Embryonic facial prominence (tissue), 1 donor: ENCODE results near the gene CITED4.
A peak's percentile ranks its signal among the peaks of the same experiment; 100 is the strongest.

Experiments used
- DNase-seq: peaks from one replicate; pipeline ENCODE4 v3.0.0-alpha.2; 2016; ENCODE audit errors: extremely low spot score

The CITED4 gene

DNA sequence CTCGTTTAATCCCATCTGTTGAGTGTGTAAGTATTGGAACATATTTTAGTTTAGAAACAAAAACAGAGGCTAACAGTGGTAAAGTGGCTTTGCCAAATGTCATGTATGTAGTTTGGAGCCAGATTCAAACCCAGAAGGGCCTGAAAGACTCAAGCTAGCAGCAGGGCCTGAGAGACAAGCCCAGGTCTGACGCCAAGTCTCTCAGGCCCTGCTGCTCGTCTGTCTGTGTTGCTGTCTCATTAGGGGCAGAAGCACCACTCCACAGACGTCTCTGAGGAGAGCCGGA lies 8.3 kb downstream of the CITED4 start:
- no peak for DNase-seq

- no peak for DNase-seq
These were observed 8.9 kb downstream of the CITED4 start for GRCh38 chr1:40853113-40853884.

- DNase-seq, result no peak
These were observed 10.5 kb downstream of the CITED4 start for GRCh38 chr1:40851643-40852042.

GRCh38 chr1:40849801-40850592 lies 12.2 kb downstream of the CITED4 start:
- DNase-seq, result peak; percentile 45

GRCh38 chr1:40848530-40849189 lies 13.5 kb downstream of the CITED4 start:
- DNase-seq, result no peak

DNA sequence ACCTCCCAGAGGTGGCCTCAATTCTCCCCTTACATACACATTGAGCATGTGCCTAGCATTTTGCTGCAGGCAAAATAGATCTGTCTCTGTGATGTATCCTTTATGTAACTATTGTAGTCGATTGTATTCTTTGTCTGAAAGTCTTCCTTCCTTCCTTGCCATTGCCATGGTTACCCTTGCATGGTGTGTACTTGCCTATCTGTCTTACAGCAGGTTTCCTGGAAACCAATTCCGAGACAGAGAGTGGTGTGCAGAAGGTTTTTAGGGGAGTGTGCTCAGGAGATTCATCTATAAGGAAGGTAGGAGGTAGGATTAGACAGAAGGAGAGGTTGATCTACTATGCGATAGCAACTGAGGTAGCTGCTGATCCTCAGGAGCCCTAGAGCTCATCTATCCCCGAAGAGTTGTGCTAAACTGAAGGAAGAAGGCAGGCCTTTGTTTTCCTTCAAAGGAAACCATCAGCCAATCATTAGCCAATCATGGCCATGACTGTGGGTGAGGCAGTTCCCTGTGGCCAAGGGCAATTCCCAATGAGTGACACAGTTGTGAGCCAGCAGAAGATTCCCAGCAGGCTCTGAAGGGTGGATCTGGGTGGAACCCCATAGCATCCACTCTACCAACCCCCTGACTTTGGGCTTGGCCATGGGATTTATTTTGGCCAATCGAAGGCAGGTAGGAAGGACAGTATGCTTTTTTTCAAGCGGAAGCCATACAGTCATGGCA lies 15.0 kb downstream of the CITED4 start:
- no peak for DNase-seq

DNA sequence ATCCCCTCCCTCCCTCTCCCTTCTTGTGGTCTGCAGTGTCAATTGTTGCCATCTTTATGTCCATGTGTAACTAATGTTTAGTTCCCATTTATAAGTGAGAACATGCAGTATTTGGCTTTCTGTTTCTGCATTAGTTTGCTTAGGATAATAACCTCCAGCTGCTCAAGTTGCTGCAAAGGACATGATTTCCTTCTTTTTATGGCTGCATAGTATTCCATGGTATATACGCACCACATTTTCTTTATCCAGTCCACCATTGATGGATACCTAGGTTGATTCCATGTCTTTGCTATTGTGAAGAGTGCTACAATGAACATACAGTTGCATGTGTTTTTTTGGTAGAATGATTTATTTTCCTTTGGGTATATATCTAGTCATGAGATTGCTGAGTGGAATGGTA lies 16.3 kb downstream of the CITED4 start:
- DNase-seq, result no peak

DNA sequence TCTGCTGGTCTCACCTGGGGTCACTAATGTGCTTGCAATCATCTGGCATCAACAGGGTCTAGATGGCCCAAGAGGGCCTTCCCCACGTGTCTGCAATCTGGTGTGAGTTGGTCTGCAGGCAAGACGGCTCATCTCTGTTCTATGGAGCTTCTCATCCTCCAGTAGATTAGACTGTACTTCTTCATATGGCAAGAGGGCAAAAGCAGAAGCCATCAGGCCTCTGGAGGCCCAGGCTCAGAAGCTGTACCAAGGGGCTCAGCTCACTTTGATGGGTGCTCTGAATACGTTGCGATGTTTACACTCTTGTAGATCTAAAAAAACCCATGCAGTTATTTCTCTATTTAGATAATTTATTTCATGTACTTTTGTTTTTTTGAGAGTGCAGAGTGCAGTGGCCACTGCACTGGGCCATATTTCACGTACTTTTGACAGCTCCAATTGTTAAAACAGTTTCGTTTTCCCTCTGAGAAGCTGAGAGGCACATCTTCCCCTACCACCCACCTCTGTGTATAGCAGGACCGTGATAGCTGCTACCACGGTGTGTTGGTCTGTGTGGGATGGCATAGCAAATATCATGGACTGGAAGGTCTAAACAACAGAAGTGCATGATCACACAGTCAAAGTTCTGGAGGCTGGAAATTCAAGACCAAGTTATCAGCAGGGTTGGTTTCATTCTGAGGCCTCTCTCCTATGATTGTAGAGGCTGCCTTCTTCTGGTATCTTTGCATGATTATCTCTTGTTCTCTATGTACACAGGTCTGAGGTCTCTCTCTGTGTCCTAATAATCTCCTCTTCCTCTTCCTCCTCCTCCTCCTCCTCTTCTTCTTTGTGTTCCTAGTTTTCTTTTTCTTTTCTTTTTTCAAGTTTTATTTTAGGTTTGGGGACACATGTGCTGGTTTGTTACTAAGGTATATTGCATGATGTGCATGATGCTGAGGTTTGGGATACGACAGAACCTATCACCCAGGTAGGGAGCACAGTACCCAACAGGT lies 17.0 kb downstream of the CITED4 start:
- no peak for DNase-seq

DNA sequence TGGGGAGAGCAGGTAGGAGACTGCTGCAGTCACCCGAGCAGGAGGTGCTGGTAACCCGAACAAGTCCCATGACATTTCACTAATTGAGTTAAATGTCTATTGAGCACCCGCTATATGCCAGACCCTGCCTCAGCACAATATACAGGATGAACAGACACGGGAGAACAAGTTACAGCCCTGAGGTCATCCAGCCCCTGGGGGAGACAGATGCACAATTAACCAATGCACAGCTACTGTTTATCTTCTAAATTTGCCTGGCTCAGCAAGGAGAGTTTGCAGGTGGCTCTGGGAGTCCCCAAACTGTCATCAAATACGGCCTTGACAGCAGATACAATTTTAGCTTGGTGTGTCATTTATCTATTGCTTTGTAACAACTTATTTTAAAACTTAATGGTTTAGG lies 18.1 kb downstream of the CITED4 start:
- DNase-seq, result no peak

GRCh38 chr1:40842691-40843090 lies 19.5 kb downstream of the CITED4 start:
- no peak for DNase-seq

DNA sequence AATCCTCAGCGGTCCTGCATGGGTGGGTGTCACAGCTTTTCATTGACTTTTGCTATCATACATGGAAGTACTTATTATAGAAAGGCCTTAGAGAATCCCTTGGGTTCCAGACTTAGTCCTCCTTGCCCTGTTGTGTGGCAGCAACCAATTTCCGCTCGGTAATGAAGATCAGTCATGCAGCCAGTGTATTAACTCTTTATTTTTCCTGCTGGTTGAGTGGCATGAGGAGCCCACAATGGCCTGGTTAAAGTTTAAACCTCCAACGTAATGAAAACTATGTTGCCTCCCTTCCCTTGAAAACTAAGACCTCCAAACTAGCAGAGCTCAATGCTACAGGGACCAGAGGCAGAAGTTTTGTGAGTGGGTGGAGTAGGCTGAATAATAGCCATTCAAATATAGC lies 20.0 kb downstream of the CITED4 start:
- no peak for DNase-seq

DNA sequence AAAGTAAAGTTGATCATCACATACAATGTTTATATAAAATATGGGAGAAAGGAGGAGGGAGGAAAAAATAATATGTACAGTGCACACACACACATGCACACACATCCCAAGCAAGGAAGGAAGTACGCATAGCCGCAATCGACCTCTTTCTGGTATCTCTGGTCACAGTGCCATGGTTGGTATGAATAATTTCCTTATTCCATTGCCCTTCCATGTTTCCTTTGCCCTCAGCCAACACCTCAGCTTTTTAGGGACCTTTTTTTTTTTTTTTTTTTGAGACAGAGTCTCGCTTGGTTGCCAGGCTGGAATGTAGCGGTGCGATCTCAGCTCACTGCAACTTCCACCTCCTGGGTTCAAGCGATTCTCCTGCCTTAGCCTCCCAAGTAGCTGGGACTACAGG lies 20.6 kb downstream of the CITED4 start:
- DNase-seq, result no peak

DNA sequence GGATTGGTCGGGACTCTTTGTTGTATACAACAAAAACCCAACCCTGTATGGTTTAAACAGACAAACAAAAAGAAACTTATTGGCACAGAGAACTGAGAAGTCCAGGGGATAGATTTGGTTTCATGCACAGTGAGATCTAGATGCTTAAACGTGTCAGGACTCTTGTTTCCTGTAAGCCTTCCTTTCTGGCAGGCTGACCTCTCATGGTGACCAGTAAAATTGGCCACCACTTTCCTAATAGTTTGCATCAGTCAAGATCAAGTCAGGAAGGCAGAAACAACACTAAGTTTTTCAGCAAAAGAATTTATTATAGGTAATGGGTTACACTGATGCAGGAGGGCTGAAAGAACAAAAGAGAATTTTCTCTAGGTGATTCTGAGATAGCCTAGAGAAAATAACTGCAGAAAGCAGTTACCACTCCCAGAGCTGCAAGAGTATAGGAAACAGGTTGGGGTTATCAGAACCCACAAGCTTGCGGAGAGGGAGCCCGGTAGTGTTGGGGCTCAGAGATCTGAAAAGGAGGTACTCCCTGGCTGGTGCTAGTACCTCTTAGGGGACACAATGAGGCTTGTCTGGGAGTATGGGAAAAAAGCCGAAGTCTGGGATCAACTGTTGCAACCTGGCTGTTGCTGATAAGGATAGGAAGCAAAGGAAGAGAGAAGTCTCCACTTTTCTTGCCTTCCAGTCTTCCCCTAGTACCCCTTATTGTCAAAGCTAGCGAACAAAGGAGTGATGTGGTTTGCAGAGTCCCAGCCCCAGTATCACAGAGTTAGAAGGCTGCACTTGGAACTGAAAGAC lies 21.4 kb downstream of the CITED4 start:
- no peak for DNase-seq

DNA sequence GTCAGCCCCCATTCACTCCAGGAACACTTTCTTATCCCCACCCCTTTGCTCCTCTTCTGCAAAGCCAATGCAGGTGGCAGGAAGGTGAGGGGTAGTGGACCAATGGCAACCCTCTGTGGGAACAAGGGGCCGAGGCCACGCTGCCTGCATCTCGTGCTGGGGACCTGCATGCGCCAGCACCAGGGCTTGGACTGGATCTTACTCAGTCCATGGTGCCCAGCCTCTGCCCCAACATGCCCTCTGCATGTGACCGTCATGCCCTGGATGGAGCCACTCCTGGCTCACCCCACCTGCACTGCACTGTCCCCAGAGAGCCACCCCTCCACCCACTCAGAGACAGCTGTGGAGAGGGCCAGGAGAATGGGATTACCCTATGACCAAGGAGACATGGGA lies 22.2 kb downstream of the CITED4 start:
- DNase-seq, result no peak

- DNase-seq, result no peak
These were observed 22.9 kb downstream of the CITED4 start for GRCh38 chr1:40838980-40839942.

GRCh38 chr1:40838045-40838979 lies 23.9 kb downstream of the CITED4 start:
- DNase-seq, result no peak

DNA sequence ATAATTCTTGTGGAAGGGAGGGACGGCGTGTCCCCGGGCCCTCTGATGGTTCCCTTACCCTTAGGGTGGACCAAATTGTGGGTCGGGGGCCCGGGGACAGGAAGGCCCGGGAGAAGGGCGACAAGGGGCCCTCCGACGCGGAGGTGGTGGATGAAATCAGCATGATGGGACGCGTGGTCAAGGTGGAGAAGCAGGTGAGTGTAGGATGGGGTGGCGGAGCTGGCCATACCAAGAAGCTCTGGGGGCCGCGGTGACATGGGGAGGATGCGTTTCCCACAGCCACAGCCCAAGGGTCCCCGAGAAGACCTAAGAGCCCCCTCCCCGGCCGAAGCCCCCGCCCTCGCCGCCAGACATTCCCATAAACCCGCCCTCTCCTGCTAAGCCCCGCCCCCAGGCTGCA lies 24.6 kb downstream of the CITED4 start:
- DNase-seq, result no peak

GRCh38 chr1:40836283-40836682 lies 25.9 kb downstream of the CITED4 start:
- DNase-seq, result no peak
